ENCODE results near the gene ERGIC1.
"Not testable (repeated sequence)": the region's sequence is repeated elsewhere in the genome, so short reads cannot be mapped to it uniquely, and the experiment has no call there.

Gene ERGIC1

DNA sequence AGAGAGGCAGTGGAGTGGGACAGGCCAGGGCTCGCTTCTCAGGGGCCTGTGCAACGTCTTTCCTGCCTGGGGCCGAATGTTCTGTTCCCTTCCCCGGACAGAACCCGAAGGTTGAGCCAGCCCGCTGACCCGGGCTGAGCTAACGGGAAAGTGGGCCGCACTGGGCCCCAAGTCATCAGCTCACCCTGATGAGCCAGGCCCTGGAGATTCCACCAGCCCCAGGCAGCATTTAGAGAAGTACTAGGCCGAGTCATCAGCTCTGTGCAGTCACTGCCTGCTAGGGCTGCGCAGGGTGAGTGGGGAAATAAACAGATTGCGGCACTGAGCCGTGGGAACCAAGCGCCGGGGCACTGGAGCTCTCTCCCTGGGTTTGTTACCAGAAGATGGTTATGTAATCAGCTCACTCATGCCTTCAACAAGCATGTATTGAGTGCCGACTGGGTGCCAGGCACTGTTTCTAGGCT lies 33.9 kb upstream of the ERGIC1 start:
- no peak for DNase-seq (ENCODE audit: low read depth, low spot score)

DNA sequence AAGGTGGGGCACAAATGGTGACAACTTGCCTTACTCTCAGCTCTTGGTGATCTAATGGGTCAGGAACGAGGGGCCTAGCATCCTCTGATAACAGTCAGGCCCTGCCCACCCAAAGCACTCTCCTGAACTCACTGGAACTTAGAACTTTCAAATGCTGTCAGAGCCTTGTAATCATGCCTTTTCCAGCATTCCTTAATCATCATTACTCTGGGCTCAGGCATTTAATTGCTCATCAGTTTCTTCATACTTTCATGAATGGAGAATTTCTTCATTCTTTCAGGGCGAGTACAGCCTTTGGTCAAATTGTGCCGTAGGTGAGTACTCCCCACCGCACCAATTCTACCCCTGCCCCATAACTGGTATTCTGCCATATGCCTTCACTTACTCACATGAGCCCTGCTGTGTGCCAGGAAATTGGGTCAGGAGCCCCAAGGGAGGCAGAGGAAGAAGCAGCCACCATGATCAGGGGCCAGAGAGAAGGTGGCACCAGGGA lies 32.8 kb upstream of the ERGIC1 start:
- no peak for DNase-seq (ENCODE audit: low read depth, low spot score)

- no peak for DNase-seq (ENCODE audit: low read depth, low spot score)
These were observed 31.9 kb upstream of the ERGIC1 start for GRCh38 chr5:172802112-172802511.

DNA sequence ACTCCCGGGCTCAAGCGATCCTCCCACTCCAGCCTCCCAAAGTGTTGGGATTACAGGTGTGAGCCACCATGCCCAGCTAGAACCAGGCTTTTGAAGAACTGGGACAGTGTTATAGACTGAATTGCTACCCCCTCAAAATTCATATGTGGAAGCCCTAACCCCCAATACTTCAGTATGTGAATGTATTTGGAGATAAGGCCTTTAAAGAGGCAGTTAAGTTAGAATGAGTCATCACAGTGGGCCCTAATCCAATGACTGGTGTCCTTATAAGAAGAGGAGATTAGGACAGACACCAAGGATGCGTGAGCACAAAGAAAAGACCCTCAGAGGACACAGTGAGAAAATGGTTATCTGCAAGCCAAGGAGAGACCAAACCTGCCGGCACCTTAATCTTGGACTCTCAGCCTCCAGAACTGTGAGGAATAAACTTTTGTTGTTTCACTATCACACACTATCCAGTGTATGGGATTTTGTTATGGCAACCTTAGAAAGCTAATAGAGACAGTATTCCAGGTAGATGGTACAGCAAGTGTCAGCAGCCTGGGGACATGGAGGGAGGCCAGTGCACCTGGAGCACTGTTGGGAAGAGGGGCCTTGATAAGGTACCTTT lies 31.4 kb upstream of the ERGIC1 start:
- DNase-seq (ENCODE audit: low read depth, low spot score), result no peak

DNA sequence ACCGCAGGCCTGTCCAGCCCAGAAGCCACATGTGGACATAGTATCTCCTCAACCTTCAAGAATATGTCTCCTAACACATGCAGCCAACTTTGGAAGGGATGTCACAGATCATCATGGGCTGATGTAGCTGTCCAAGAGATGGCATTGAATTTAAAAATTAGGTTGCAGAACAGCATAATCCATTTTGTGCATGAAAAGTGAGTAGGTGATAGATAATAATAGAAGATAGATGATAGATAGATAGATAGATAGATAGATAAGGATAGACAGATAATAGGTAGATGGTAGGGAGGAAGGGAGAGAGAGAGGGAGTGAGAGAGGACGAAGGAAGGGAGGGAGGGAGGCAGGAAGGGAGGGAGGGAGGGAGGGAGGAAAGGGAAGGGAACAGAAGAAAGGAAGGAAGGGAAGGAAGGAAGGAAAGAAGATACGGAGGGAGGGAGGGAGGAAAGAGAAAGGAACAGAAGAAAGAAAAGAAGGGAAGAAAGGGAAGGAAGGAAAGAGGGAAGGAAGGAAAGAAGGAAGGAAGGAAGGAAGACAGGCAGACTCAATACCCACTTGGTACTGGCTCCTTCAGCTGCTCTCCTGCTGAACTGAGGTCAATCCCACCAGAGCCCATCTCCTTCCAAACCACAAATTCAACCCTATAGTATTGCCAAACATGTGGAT lies 28.9 kb upstream of the ERGIC1 start:
- no peak for DNase-seq (ENCODE audit: low read depth, low spot score)

DNA sequence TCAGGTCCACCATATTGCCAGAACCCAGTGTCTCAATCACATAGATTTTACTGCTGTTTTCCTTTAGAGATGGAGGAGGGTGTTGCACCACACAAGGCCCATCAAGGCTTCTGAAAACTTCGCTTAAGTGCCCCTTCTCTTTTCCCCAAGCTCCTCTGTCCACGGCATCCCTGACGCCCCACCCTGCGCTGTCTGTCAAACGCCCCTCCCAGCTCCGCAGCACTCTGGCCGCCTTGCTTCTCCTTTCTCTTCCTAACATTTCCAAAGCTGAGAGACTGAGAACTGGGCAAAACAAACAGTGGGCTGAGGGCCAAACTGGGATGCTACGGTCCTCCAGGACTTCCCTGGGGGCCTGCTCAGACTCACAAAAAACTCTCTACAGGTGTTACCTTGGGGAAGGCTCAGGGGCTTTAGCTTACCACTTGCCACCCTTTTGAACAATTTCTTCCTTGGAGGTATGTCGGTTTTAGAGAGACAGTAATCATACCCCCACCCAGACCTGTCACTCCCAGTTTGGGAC lies 28.3 kb upstream of the ERGIC1 start:
- no peak for DNase-seq (ENCODE audit: low read depth, low spot score)

DNA sequence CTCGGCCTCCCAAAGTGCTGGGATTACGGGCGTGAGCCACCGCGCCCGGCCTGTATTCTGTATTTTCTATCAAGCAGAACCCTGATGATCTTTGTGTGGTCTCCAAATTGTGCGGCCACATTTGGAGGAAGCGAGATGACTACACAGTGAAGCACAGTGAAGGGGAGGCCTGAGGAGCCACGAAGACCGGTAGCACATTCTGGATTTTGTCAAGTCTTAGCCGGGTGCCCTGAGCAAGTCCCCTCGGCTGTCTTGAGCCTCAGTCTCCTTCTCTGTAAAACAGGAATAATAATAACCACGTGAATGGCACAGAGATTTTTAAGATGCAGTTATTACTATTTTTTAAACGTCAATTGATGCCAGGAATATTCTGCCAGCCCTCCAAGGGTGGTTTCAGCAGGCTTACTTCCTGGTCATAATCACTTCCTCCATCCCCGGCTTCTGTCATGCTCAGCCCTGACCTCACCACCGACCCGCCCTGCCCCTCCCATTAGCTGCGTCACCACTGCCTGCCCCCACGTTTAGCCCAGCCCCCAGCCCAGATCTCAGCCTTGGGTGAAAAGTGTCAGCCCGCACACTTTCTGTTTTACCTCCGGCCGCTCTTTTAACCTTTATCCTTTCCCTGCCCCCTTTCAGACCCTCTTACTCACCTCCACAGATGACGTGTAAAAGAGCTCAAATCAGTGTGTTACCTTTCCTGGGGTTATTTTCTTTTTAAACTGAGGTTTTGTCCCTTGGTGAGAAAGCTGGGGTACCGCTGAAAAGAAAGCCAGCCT lies 27.0 kb upstream of the ERGIC1 start:
- DNase-seq (ENCODE audit: low read depth, low spot score), result peak; percentile 82

DNA sequence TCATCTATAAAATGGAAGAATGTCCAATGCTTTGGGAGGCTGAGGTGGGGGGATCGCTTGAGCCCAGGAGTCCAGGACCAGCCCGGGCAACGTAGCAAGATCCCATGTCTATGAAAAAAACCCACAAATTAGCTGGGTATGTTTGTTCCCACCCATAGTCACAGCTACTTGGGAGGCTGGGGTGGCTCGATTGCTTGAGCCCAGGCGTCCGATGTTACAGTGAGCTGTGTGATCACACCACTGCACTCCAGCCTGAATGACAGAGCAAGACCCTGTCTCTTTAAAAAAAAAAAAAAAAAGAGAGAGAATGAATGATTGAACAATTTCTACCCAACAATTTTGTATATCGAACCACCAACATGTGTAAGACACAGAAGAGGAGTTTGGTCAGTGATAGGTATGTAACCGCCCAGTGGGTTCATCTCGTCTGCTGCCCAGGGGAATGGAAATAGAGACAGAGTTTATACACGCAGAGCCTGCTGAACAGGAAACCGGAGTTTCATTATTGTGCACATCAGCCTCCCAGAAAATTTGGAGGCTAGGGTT lies 26.2 kb upstream of the ERGIC1 start:
- no peak for DNase-seq (ENCODE audit: low read depth, low spot score)

- no peak for DNase-seq (ENCODE audit: low read depth, low spot score)
These were observed 24.3 kb upstream of the ERGIC1 start for GRCh38 chr5:172809774-172810173.

DNA sequence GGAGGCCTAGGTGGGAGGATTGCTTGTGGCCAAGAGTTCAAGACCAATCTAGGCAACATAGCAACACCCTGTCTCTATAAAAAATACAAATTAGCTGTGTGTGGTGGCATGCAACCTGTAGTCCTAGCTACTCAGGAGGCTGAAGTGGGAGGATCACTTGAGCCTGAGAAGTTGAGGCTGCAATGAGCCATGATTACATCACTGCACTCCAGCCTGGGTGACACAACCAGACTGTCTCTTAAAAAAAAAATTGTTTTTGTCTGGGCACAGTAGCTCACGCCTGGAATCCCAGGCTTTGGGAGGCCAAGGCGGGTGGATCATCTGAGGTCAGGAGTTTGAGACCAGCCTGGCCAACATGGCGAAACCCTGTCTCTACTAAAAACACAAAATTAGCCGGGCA lies 23.1 kb upstream of the ERGIC1 start:
- not testable (repeated sequence) for DNase-seq (ENCODE audit: low read depth, low spot score)

GRCh38 chr5:172815631-172816030 lies 18.4 kb upstream of the ERGIC1 start:
- no peak for DNase-seq (ENCODE audit: low read depth, low spot score)

DNA sequence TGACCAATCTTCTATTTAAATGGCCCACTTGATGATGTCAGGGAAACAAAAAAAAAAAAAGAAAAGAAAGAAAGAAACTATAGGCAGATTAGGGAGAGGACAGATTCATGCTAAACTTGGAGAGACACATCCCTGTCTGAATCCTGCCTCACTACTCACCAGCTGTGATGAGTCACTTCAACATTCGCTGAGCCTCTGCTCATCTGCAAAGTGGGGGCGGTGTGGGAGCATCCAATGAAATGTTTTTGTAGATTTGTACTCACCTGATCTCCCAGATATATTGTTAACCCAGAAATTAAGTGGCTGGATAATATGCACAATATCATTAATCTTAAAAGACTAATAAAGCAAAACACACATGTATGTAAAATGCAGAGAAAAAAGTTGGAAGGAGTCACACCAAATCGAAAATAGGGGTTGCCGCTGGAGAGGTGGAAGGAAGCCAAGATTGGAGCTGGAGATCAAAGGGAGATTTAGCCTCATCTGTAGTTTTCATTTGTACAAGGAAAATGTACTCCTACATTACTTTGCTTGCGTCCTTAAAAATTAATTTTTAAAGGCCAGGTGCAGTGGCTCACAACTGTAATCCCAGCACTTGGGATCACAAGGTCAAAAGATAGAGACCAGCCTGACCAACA lies 17.0 kb upstream of the ERGIC1 start:
- no peak for DNase-seq (ENCODE audit: low read depth, low spot score)

GRCh38 chr5:172817664-172818063 lies 16.4 kb upstream of the ERGIC1 start:
- no peak for DNase-seq (ENCODE audit: low read depth, low spot score)

DNA sequence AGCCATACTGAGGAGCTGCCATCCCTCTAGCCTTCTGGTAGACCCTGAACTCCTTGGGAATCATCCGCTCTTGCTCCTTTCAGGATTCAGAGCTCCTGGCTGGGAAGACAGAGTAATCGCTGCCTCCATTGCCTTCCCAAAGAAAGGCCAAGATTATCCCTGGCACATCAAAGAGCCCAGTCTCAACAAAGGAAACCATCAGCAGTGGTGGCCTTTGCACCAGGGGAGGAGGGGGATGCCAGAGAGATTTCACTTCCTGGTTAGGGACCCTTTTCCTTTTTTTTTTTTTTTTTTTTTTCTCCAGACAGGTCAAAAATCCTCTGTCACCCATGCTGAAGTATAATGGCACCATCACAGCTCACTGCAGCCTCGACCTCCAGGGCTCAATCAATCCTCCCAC lies 16.0 kb upstream of the ERGIC1 start:
- no peak for DNase-seq (ENCODE audit: low read depth, low spot score)

- no peak for DNase-seq (ENCODE audit: low read depth, low spot score)
These were observed 14.5 kb upstream of the ERGIC1 start for GRCh38 chr5:172819569-172819968.

- DNase-seq (ENCODE audit: low read depth, low spot score), result no peak
These were observed 13.8 kb upstream of the ERGIC1 start for GRCh38 chr5:172820046-172820767.

DNA sequence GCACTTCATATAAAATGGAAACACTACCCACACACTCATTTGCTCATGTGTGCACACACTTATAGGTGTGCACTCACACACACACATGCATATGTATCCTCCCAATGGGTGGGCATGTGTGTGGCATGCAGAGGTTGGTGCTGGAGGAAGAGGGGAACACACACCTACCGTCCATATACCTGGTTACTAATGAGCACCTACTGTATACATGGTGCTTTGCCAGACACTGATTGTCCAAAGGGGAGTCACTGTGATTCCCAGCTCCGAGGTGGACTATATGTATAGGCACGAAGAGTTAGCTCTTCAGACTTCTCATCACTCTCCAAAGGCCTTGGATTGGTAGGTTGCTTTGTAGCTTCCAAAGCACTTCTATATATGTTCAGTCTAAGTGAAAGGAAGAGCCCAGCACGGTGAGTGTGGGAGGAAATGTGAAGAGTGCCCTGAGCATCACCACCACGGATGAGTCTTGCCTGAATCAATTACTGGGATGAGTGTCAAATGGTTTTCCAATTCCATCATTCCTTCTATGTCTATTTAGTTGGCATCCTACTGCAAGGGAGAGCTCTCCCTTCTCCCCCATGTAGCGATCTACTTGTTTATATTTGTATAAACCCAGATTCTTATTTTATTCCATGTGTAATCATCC lies 12.6 kb upstream of the ERGIC1 start:
- DNase-seq (ENCODE audit: low read depth, low spot score), result no peak

DNA sequence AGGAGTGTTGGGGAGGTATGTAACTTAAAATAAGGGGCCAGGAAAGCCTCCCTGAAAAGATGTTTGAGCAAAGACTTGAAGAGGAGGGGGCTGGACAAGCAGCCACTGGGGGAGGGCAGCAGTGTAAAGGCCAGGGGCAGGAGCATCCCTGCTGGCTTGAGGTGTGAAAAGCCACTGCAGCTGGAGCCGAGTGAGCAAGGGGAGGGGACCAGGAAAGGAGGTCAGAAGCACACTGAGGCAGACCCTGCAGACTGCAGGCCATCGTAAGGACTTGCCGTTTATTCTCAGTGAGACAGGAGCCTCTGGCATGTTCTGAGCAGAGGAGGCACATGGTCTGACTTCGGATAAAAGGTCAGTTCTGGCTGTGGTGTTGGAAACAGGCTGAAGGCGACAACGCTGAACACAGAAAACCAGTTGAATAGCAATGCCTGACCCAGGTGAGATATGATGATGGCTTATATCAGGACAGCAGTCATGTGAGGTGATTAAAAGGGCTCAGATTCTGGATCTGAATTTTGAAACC lies 10.2 kb upstream of the ERGIC1 start:
- DNase-seq (ENCODE audit: low read depth, low spot score), result no peak

GRCh38 chr5:172825610-172826204 lies 8.3 kb upstream of the ERGIC1 start:
- DNase-seq (ENCODE audit: low read depth, low spot score), result no peak

GRCh38 chr5:172827841-172828240 lies 6.2 kb upstream of the ERGIC1 start:
- DNase-seq (ENCODE audit: low read depth, low spot score), result no peak
